IgD-negative memory B cell (primary cell): Measurements from ENCODE around the gene MGRN1. TPM values are rescaled to one million over a fixed set of nuclear protein-coding genes. Genes with fewer than 3 reads are reported as not detected.
A peak's percentile ranks its signal among the peaks of the same experiment; 100 is the strongest.

Experiments used
- H3K27ac Mint-ChIP-seq, 3 donors: one replicate each; pipeline ENCODE4 v1.8.0; 2020 to 2022; ENCODE audit warnings: mild to moderate bottlenecking in 3 of 3, mixed read lengths in 3 of 3, moderate library complexity in 1 of 3
- H3K27me3 Mint-ChIP-seq: one replicate; pipeline ENCODE4 v1.8.0; 2021; ENCODE audit warnings: mixed read lengths
- H3K36me3 Mint-ChIP-seq: one replicate; pipeline ENCODE4 v1.8.0; 2020; ENCODE audit warnings: mild to moderate bottlenecking, mixed read lengths
- H3K4me1 Mint-ChIP-seq, 3 donors: one replicate each; pipeline ENCODE4 v1.8.0; 2020 to 2022; ENCODE audit warnings: mixed read lengths in 3 of 3, mild to moderate bottlenecking in 1 of 3
- H3K4me3 Mint-ChIP-seq, 4 donors: one replicate each; pipeline ENCODE4 v1.8.0; 2020 to 2022; ENCODE audit warnings: mild to moderate bottlenecking in 4 of 4, mixed read lengths in 4 of 4, moderate library complexity in 3 of 4
- H3K9me3 Mint-ChIP-seq, 3 donors: one replicate each; pipeline ENCODE4 v1.8.0; 2020 to 2021; ENCODE audit warnings: mixed read lengths in 3 of 3, mild to moderate bottlenecking in 1 of 3
- polyA plus RNA-seq: library from polyadenylated mRNA; unstranded; fragments of 300-500 nt; fragmentation: Illumina TruSeq; gene quantifications from one replicate; pipeline ENCODE4 v1.2.3, GENCODE V29; 2021

Gene MGRN1
- polyA plus RNA-seq, 1 donor from 2014 or later: 8.5 TPM

GRCh38 chr16:4660454-4661007 lies 35.9 kb downstream of the MGRN1 start:
- Mint-ChIP-seq H3K27ac (peak overlapping the region in 1 of 3 donors; percentile 39), H3K36me3 (no peaks in the 10 kb centered on the region), H3K4me1 (peaks cover 0 to 14% (median 14%) of the 10 kb centered on the region in 3 donors), H3K4me3 (no peak overlapping the region), H3K27me3 (no peaks in the 10 kb centered on the region), H3K9me3 (no peaks in the 10 kb centered on the region)

- Mint-ChIP-seq H3K36me3 (no peaks in the 10 kb centered on the region), H3K27me3 (no peaks in the 10 kb centered on the region), H3K27ac (peak overlapping the region in 1 of 3 donors; percentile 39), H3K4me1 (peaks cover 0 to 14% (median 14%) of the 10 kb centered on the region in 3 donors), H3K9me3 (no peaks in the 10 kb centered on the region), H3K4me3 (no peak overlapping the region)
These were observed 37.0 kb downstream of the MGRN1 start for GRCh38 chr16:4661661-4662060.

GRCh38 chr16:4663465-4663776 lies 38.8 kb downstream of the MGRN1 start:
- Mint-ChIP-seq H3K4me3 (no peak overlapping the region), H3K9me3 (no peaks in the 10 kb centered on the region), H3K4me1 (peaks cover 0 to 14% (median 14%) of the 10 kb centered on the region in 3 donors), H3K36me3 (no peaks in the 10 kb centered on the region), H3K27me3 (no peaks in the 10 kb centered on the region), H3K27ac (peak overlapping the region in 1 of 3 donors; percentile 40)

- no peaks in the 10 kb centered on the region for H3K27me3 Mint-ChIP-seq
- H3K4me3 Mint-ChIP-seq: peak overlapping the region in 1 of 4 donors; percentile 87
- no peaks in the 10 kb centered on the region for H3K9me3 Mint-ChIP-seq
- H3K4me1 Mint-ChIP-seq: peaks cover 0 to 14% (median 14%) of the 10 kb centered on the region in 3 donors
- H3K27ac Mint-ChIP-seq: peak overlapping the region in 2 of 3 donors; percentile 65 to 71
- no peaks in the 10 kb centered on the region for H3K36me3 Mint-ChIP-seq
These were observed 39.3 kb downstream of the MGRN1 start for GRCh38 chr16:4663777-4664465.

GRCh38 chr16:4664538-4665418 lies 40.2 kb downstream of the MGRN1 start:
- peak overlapping the region in 3 of 4 donors; percentile 48 to 89 (median 67) for H3K4me3 Mint-ChIP-seq
- peaks cover 4% of the 10 kb centered on the region for H3K36me3 Mint-ChIP-seq
- peak overlapping the region in 2 of 3 donors; percentile 65 to 71 for H3K27ac Mint-ChIP-seq
- no peaks in the 10 kb centered on the region for H3K27me3 Mint-ChIP-seq
- peaks cover 0 to 14% (median 14%) of the 10 kb centered on the region in 3 donors for H3K4me1 Mint-ChIP-seq
- no peaks in the 10 kb centered on the region for H3K9me3 Mint-ChIP-seq

GRCh38 chr16:4666537-4667202 lies 42.0 kb downstream of the MGRN1 start:
- Mint-ChIP-seq H3K4me1 (peaks cover 0 to 14% (median 12%) of the 10 kb centered on the region in 3 donors), H3K27me3 (no peaks in the 10 kb centered on the region), H3K27ac (no peak overlapping the region), H3K9me3 (no peaks in the 10 kb centered on the region), H3K4me3 (no peak overlapping the region), H3K36me3 (peaks cover 4% of the 10 kb centered on the region)

- Mint-ChIP-seq H3K27ac (no peak overlapping the region), H3K4me3 (no peak overlapping the region), H3K4me1 (peaks cover 0 to 14% (median 12%) of the 10 kb centered on the region in 3 donors), H3K9me3 (no peaks in the 10 kb centered on the region), H3K36me3 (peaks cover 4% of the 10 kb centered on the region), H3K27me3 (no peaks in the 10 kb centered on the region)
These were observed 42.8 kb downstream of the MGRN1 start for GRCh38 chr16:4667203-4667963.

GRCh38 chr16:4668313-4668960 lies 43.8 kb downstream of the MGRN1 start:
- peaks cover 4% of the 10 kb centered on the region for H3K36me3 Mint-ChIP-seq
- H3K27me3 Mint-ChIP-seq: no peaks in the 10 kb centered on the region
- H3K9me3 Mint-ChIP-seq: no peaks in the 10 kb centered on the region
- no peak overlapping the region for H3K4me3 Mint-ChIP-seq
- no peak overlapping the region for H3K27ac Mint-ChIP-seq
- peaks cover 0 to 14% (median 10%) of the 10 kb centered on the region in 3 donors for H3K4me1 Mint-ChIP-seq

- no peaks in the 10 kb centered on the region for H3K9me3 Mint-ChIP-seq
- no peaks in the 10 kb centered on the region for H3K27me3 Mint-ChIP-seq
- H3K4me1 Mint-ChIP-seq: no peaks in the 10 kb centered on the region
- H3K27ac Mint-ChIP-seq: peak overlapping the region in 1 of 3 donors; percentile 46
- peaks cover 8% of the 10 kb centered on the region for H3K36me3 Mint-ChIP-seq
- no peak overlapping the region for H3K4me3 Mint-ChIP-seq
These were observed 48.9 kb downstream of the MGRN1 start for GRCh38 chr16:4673387-4674046.

- Mint-ChIP-seq H3K27me3 (no peaks in the 10 kb centered on the region), H3K36me3 (peaks cover 4% of the 10 kb centered on the region), H3K4me1 (no peaks in the 10 kb centered on the region), H3K4me3 (no peak overlapping the region), H3K9me3 (no peaks in the 10 kb centered on the region), H3K27ac (no peak overlapping the region)
These were observed 50.4 kb downstream of the MGRN1 start for GRCh38 chr16:4674926-4675530.

GRCh38 chr16:4675864-4676786 lies 51.5 kb downstream of the MGRN1 start:
- H3K27ac Mint-ChIP-seq: peak overlapping the region; percentile 45 to 91 (median 83)
- peak overlapping the region in 2 of 4 donors; percentile 27 to 55 for H3K4me3 Mint-ChIP-seq

GRCh38 chr16:4676831-4677230 lies 52.2 kb downstream of the MGRN1 start:
- H3K4me3 Mint-ChIP-seq: no peak overlapping the region
- no peaks in the 10 kb centered on the region for H3K9me3 Mint-ChIP-seq
- H3K4me1 Mint-ChIP-seq: no peaks in the 10 kb centered on the region
- peak overlapping the region; percentile 45 to 91 (median 83) for H3K27ac Mint-ChIP-seq
- no peaks in the 10 kb centered on the region for H3K27me3 Mint-ChIP-seq
- peaks cover 4% of the 10 kb centered on the region for H3K36me3 Mint-ChIP-seq

More at GRCh38 chr16:4675864-4676786, 51.5 kb downstream of the MGRN1 start:
- Mint-ChIP-seq H3K9me3 (no peaks in the 10 kb centered on the region), H3K36me3 (peaks cover 4% of the 10 kb centered on the region), H3K4me1 (no peaks in the 10 kb centered on the region), H3K27me3 (no peaks in the 10 kb centered on the region)
